GM12891 (cell line): ENCODE results near the gene SLIT1.

Experiments
- DNase-seq: peaks from one replicate; pipeline ENCODE4 v3.0.0; 2011; ENCODE audit warnings: low spot score; ENCODE audit not compliant: insufficient read length
- FAIRE-seq: peaks from 2 replicates; lab custom pipeline; 2011; peaks lifted over from hg19 to GRCh38; lab: Jason Lieb, UNC
- PAX5 ChIP-seq: IDR thresholded peaks from 2 replicates; pipeline ENCODE4 v1.6.1; 2011; ENCODE audit warnings: low read length, moderate library complexity, mild to moderate bottlenecking; ENCODE audit not compliant: insufficient read depth, severe bottlenecking
- POLR2A ChIP-seq: IDR thresholded peaks from 2 replicates; pipeline ENCODE4 v1.6.1; 2011; ENCODE audit warnings: low read depth, low read length, control low read depth
- POLR2AphosphoS5 ChIP-seq: IDR thresholded peaks from 2 replicates; pipeline ENCODE4 v1.6.1; 2011; ENCODE audit warnings: low read depth, low read length, control low read depth
- POU2F2 ChIP-seq: IDR thresholded peaks from 2 replicates; pipeline ENCODE4 v1.6.1; 2011; ENCODE audit warnings: low read depth, mild to moderate bottlenecking, control low read depth, low read length, moderate library complexity
- SPI1 ChIP-seq: IDR thresholded peaks from 2 replicates; pipeline ENCODE4 v1.6.1; 2011; ENCODE audit warnings: low read depth, low read length, control low read depth
- TAF1 ChIP-seq: IDR thresholded peaks from 2 replicates; pipeline ENCODE4 v1.6.1; 2011; ENCODE audit warnings: low read depth, low read length, control low read depth

Gene SLIT1

GRCh38 chr10:97018251-97019212 lies 167.2 kb downstream of the SLIT1 start:
- no peak for FAIRE-seq
- TF ChIP-seq POU2F2 (no peak), POLR2AphosphoS5 (no peak), POLR2A (no peak), SPI1 (no peak), PAX5 (no peak), TAF1 (no peak)
- no peak for DNase-seq

GRCh38 chr10:97017474-97017903 lies 168.3 kb downstream of the SLIT1 start:
- TF ChIP-seq TAF1: no peak
- TF ChIP-seq PAX5: no peak
- TF ChIP-seq POU2F2: no peak
- no peak for TF ChIP-seq POLR2AphosphoS5
- no peak for TF ChIP-seq SPI1
- TF ChIP-seq POLR2A: no peak
- no peak for DNase-seq
- FAIRE-seq: no peak

GRCh38 chr10:97016728-97017473 lies 168.9 kb downstream of the SLIT1 start:
- FAIRE-seq (peak; percentile 95), DNase-seq (peak; percentile 61)
- no peak for TF ChIP-seq TAF1
- no peak for TF ChIP-seq PAX5
- TF ChIP-seq POLR2AphosphoS5: no peak
- TF ChIP-seq SPI1: no peak
- TF ChIP-seq POU2F2: no peak
- no peak for TF ChIP-seq POLR2A

GRCh38 chr10:97015240-97015639 lies 170.5 kb downstream of the SLIT1 start:
- TF ChIP-seq TAF1 (no peak), POLR2A (no peak), POU2F2 (no peak)
- FAIRE-seq (no peak), DNase-seq (no peak)

GRCh38 chr10:97013983-97014382 lies 171.8 kb downstream of the SLIT1 start:
- no peak for FAIRE-seq
- DNase-seq: no peak
- no peak for TF ChIP-seq SPI1
- no peak for TF ChIP-seq POLR2AphosphoS5

- DNase-seq: no peak
- no peak for FAIRE-seq
- no peak for TF ChIP-seq POLR2AphosphoS5
- TF ChIP-seq POLR2A: no peak
- TF ChIP-seq SPI1: no peak
- no peak for TF ChIP-seq POU2F2
- TF ChIP-seq TAF1: no peak
- no peak for TF ChIP-seq PAX5
These were observed 172.2 kb downstream of the SLIT1 start for GRCh38 chr10:97013568-97013967.

- FAIRE-seq (no peak), DNase-seq (no peak)
- TF ChIP-seq TAF1 (no peak), POLR2AphosphoS5 (no peak), POU2F2 (no peak), PAX5 (no peak), SPI1 (no peak), POLR2A (no peak)
These were observed 173.3 kb downstream of the SLIT1 start for GRCh38 chr10:97012470-97012869.

- DNase-seq: no peak
- FAIRE-seq: no peak
- TF ChIP-seq PAX5 (no peak), POLR2AphosphoS5 (no peak), POU2F2 (no peak), SPI1 (no peak), TAF1 (no peak)
These were observed 174.4 kb downstream of the SLIT1 start for GRCh38 chr10:97011397-97011796.

GRCh38 chr10:97010695-97011206 lies 175.0 kb downstream of the SLIT1 start:
- TF ChIP-seq PAX5 (no peak), POLR2A (no peak), POLR2AphosphoS5 (no peak), POU2F2 (no peak), SPI1 (no peak), TAF1 (no peak)
- no peak for DNase-seq
- no peak for FAIRE-seq
